Brain microvascular endothelial cell (primary cell): Measurements from ENCODE around the gene ARL17B.
"Not testable (repeated sequence)": the region's sequence is repeated elsewhere in the genome, so short reads cannot be mapped to it uniquely, and the experiment has no call there.

ENCODE experiments used
- DNase-seq: peaks from one replicate; pipeline ENCODE4 v3.0.0-alpha.2; 2020
- H3K27ac ChIP-seq: fragments of 250-450 bp; sonication (Bioruptor Pico); 2 replicates; pipeline ENCODE4 v1.5.1; 2020; ENCODE audit warnings: mild to moderate bottlenecking, moderate library complexity
- H3K27me3 ChIP-seq: fragments of 250-450 bp; sonication (Bioruptor Pico); replicated peaks from 2 replicates; pipeline ENCODE4 v1.5.1; 2020; ENCODE audit warnings: mild to moderate bottlenecking
- H3K36me3 ChIP-seq: fragments of 250-450 bp; sonication (Bioruptor Pico); replicated peaks from 2 replicates; pipeline ENCODE4 v1.5.1; 2020; ENCODE audit warnings: mild to moderate bottlenecking
- H3K4me3 ChIP-seq: 2 replicates; pipeline ENCODE4 v1.5.1; 2011; ENCODE audit warnings: low read depth, mild to moderate bottlenecking, control low read depth, low read length, moderate library complexity
- in situ Hi-C: cut with HindIII; loops from 2 replicates; pipeline ENCODE4 v1.10.0; 2017; ENCODE audit warnings: low sequenced_read_pairs, low pct_ligation_motif_present

ARL17B gene

GRCh38 chr17:46243928-46244327, 117.6 kb downstream of the ARL17B start:
- DNase-seq, H3K36me3 ChIP-seq, in situ Hi-C loops, H3K27ac ChIP-seq, H3K27me3 ChIP-seq, H3K4me3 ChIP-seq: not testable (repeated sequence)

GRCh38 chr17:46243505-46243904, 118.1 kb downstream of the ARL17B start:
- H3K4me3 ChIP-seq, H3K27me3 ChIP-seq, DNase-seq, H3K36me3 ChIP-seq, in situ Hi-C loops, H3K27ac ChIP-seq: not testable (repeated sequence)

GRCh38 chr17:46231359-46231758, 130.2 kb downstream of the ARL17B start:
- DNase-seq, H3K27me3 ChIP-seq, H3K36me3 ChIP-seq, in situ Hi-C loops, H3K4me3 ChIP-seq, H3K27ac ChIP-seq: not testable (repeated sequence)

GRCh38 chr17:46225274-46225794, 136.2 kb downstream of the ARL17B start:
- in situ Hi-C loops, H3K36me3 ChIP-seq, H3K27me3 ChIP-seq, H3K27ac ChIP-seq: not testable (repeated sequence)
- peak overlapping the region; percentile 56 for H3K4me3 ChIP-seq
- DNase-seq: peak; percentile 84

- H3K27ac ChIP-seq, H3K27me3 ChIP-seq, H3K36me3 ChIP-seq, DNase-seq, in situ Hi-C loops: not testable (repeated sequence)
- H3K4me3 ChIP-seq: peak overlapping the region; percentile 56
These were observed 136.7 kb downstream of the ARL17B start for GRCh38 chr17:46224864-46225263.
